K562 (cell line): ENCODE results near the gene NFYC. TPM values are rescaled to one million over a fixed set of nuclear protein-coding genes. Genes with fewer than 3 reads are reported as not detected.

Experiments used
- ATF1 ChIP-seq, 2 experiments: fragments of 450-650 bp in 1 of 2; IDR thresholded peaks; 2 replicates each; pipeline ENCODE4 v1.6.1; 2016; ENCODE audit warnings: missing compliant biosample characterization in 1 of 2, missing genetic modification characterization in 1 of 2
- CBFA2T3 ChIP-seq: fragments of 450-650 bp; IDR thresholded peaks from 2 replicates; pipeline ENCODE4 v1.6.1; 2017
- COPS2 ChIP-seq: fragments of 450-650 bp; conservative IDR thresholded peaks from 2 replicates; pipeline ENCODE4 v1.6.1; 2016; ENCODE audit warnings: mild to moderate bottlenecking, moderate library complexity
- CXXC5 ChIP-seq: fragments of 250-450 bp; sonication (Bioruptor Pico); IDR thresholded peaks from 2 replicates; pipeline ENCODE4 v1.8.0; 2022; ENCODE audit warnings: inconsistent platforms, mild to moderate bottlenecking, moderate library complexity
- E2F6 ChIP-seq, 2 experiments: IDR thresholded peaks; 2 replicates each; pipeline ENCODE4 v1.6.1; 2011; ENCODE audit warnings: borderline replicate concordance in 1 of 2, control low read depth in 1 of 2, low read depth in 1 of 2, low read length in 1 of 2, mild to moderate bottlenecking in 1 of 2, mixed read lengths in 1 of 2, moderate library complexity in 1 of 2; ENCODE audit not compliant: insufficient read depth in 1 of 2, insufficient read length in 1 of 2, poor library complexity in 1 of 2, severe bottlenecking in 1 of 2; ENCODE audit errors: extremely low read depth in 1 of 2
- HLTF ChIP-seq: fragments of 450-650 bp; IDR thresholded peaks from 2 replicates; pipeline ENCODE4 v1.6.1; 2016
- HMGN3 ChIP-seq: IDR thresholded peaks from 2 replicates; pipeline ENCODE4 v1.6.1; 2011; ENCODE audit warnings: borderline replicate concordance, low read depth, mild to moderate bottlenecking, mixed read lengths, low read length; ENCODE audit not compliant: insufficient read length; ENCODE audit errors: extremely low read depth
- KDM1A ChIP-seq, 2 experiments: fragments of 450-650 bp; IDR thresholded peaks; 2 replicates each; pipeline ENCODE4 v1.6.1; 2016; ENCODE audit warnings: mild to moderate bottlenecking in 2 of 2
- MAX ChIP-seq: sonication (generic); formaldehyde crosslinking; IDR thresholded peaks from 2 replicates; pipeline ENCODE4 v1.9.0; 2022; ENCODE audit warnings: mild to moderate bottlenecking, missing genetic modification reagents
- NR2C1 ChIP-seq, 2 experiments: fragments of 450-650 bp; IDR thresholded peaks; 2 replicates each; pipeline ENCODE4 v1.6.1; 2017; ENCODE audit warnings: mild to moderate bottlenecking in 2 of 2, antibody characterized with exemption in 1 of 2, inconsistent platforms in 1 of 2, missing compliant biosample characterization in 1 of 2, missing genetic modification characterization in 1 of 2
- PHF21A ChIP-seq: fragments of 450-650 bp; IDR thresholded peaks from 2 replicates; pipeline ENCODE4 v1.6.1; 2017; ENCODE audit warnings: low read depth, borderline replicate concordance
- POLR2H ChIP-seq: IDR thresholded peaks from 2 replicates; pipeline ENCODE4 v1.6.1; 2016; ENCODE audit warnings: missing genetic modification characterization, low read depth, mild to moderate bottlenecking, control low read depth, missing compliant biosample characterization, moderate library complexity
- RB1 ChIP-seq: fragments of 450-650 bp; IDR thresholded peaks from 2 replicates; pipeline ENCODE4 v1.6.1; 2017; ENCODE audit warnings: low read depth, mild to moderate bottlenecking
- RCOR1 ChIP-seq, 2 experiments: IDR thresholded peaks; 2 replicates each; pipeline ENCODE4 v1.6.1; 2012; ENCODE audit warnings: low read depth in 2 of 2, low read length in 2 of 2, borderline replicate concordance in 1 of 2, improper control_type of control experiment in 1 of 2
- TEAD1 ChIP-seq, 2 experiments: fragments of 450-650 bp in 1 of 2; sonication (generic) in 1 of 2; formaldehyde crosslinking; IDR thresholded peaks; 2 replicates each; pipeline versions ENCODE4 v1.4.0 to v1.8.0; 2020 to 2022; ENCODE audit warnings: mild to moderate bottlenecking in 2 of 2, missing genetic modification reagents in 1 of 2
- TRIM24 ChIP-seq, 2 experiments: fragments of 450-650 bp; IDR thresholded peaks; 2 replicates each; pipeline ENCODE4 v1.6.1; 2016
- ZBTB2 ChIP-seq: fragments of 450-650 bp; IDR thresholded peaks from 2 replicates; pipeline ENCODE4 v1.6.1; 2016; ENCODE audit warnings: antibody characterized with exemption
- ZBTB33 ChIP-seq: sonication (generic); formaldehyde crosslinking; IDR thresholded peaks from 2 replicates; pipeline ENCODE4 v1.8.1; 2023; ENCODE audit warnings: mild to moderate bottlenecking, missing genetic modification reagents
- ZFP30 ChIP-seq: fragments of 250-450 bp; sonication (Bioruptor Pico); IDR thresholded peaks from 2 replicates; pipeline ENCODE4 v1.8.0; 2022; ENCODE audit warnings: moderate library complexity, mild to moderate bottlenecking, inconsistent platforms, borderline replicate concordance
- ZNF347 ChIP-seq: fragments of 450-650 bp; formaldehyde crosslinking; IDR thresholded peaks from 2 replicates; pipeline ENCODE4 v1.4.0; 2020; ENCODE audit warnings: low read depth, mild to moderate bottlenecking, moderate library complexity
- polyA plus RNA-seq, 8 experiments: library from polyadenylated mRNA; depleted of rRNA in 4 of 8; stranded (reverse) in 5 of 8; unstranded in 3 of 8; fragments of >200 nt; fragmentation: Nextera tagmentation in 2 of 8; fragmentation: Illumina TruSeq in 1 of 8; extraction: Ambion mirVana in 2 of 8; extraction: Trizol in 1 of 8; gene quantifications; 2 replicates each; pipeline versions ENCODE4 v1.2.1 to v1.2.3, GENCODE V29; 2011 to 2014; ENCODE audit warnings: inconsistent platforms in 1 of 8, missing spikeins in 1 of 8
- total RNA-seq, 7 experiments: library from RNA; depleted of rRNA in 6 of 7; stranded (reverse); fragments of >200 nt in 6 of 7; fragmentation: Illumina TruSeq in 2 of 7; extraction: Trizol in 2 of 7; gene quantifications; 2 replicates each; pipeline versions ENCODE4 v1.2.1 to v1.2.3, GENCODE V29; 2011 to 2021; ENCODE audit warnings: low replicate concordance in 1 of 7

NFYC gene
- total and polyA plus RNA-seq, 9 of the 15 experiments (the other 6 are each of a cell fraction or from before 2014, with no cell fraction given), result 4.8 to 59.8 (median 41.1) TPM

- TF ChIP-seq RB1 (peak; percentile 61), POLR2H (tag) (no peak), ZBTB2 (peak; percentile 41; the same call in 1 of the 2 replicates), ATF1 (CRISPR knock-in tag; IDR thresholded peaks at IDR 0.05) (no peak), ATF1 (tag; IDR thresholded peaks at IDR 0.05) (0 out of 2 replicates have a peak, but pooled peaks have one; percentile 19), KDM1A (IDR thresholded peaks at IDR 0.05) (peak in 1 of 2 experiments; percentile 46; a peak in 2 of 4 replicates), NR2C1 (IDR thresholded peaks at IDR 0.05) (no peak; the same call in 1 of the 2 replicates), NR2C1 (tag; IDR thresholded peaks at IDR 0.05) (peak; percentile 63; the same call in 1 of the 2 replicates), CBFA2T3 (0 out of 2 replicates have a peak, but pooled peaks have one; percentile 14), TRIM24 (IDR thresholded peaks at IDR 0.05) (0 out of 4 replicates have a peak, but pooled peaks of 1 of the 2 experiments have one; percentile 16), CXXC5 (CRISPR knock-in tag) (peak; percentile 76), HMGN3 (peak; percentile 68), ZBTB33 (CRISPR knock-in tag) (peak; percentile 87), ZNF347 (CRISPR knock-in tag) (no peak), COPS2 (no peak), TEAD1 (CRISPR knock-in tag; IDR thresholded peaks at IDR 0.05) (peak in 1 of 2 experiments; percentile 9; a peak in 1 of 4 replicates), MAX (peak; percentile 44), HLTF (peak; percentile 62; the same call in 1 of the 2 replicates), ZFP30 (CRISPR knock-in tag) (no peak), RCOR1 (IDR thresholded peaks at IDR 0.05; ENCODE audit: borderline replicate concordance in 1 of 2, low read depth in 2 of 2, low read length in 2 of 2) (0 out of 4 replicates have a peak, but pooled peaks of 1 of the 2 experiments have one; percentile 15), E2F6 (IDR thresholded peaks at IDR 0.05; ENCODE audit: borderline replicate concordance in 1 of 2, extremely low read depth in 1 of 2, insufficient read depth in 1 of 2, insufficient read length in 1 of 2, low read depth in 1 of 2, low read length in 1 of 2, poor library complexity in 1 of 2, severe bottlenecking in 1 of 2) (peak; percentile 81 to 92), PHF21A (peak; percentile 68; the same call in 1 of the 2 replicates)
Observed at GRCh38 chr1:40784141-40784770, 92.8 kb downstream of the NFYC start (continued).
